OCI-LY3 (cell line): ENCODE results near the gene AGAP1.

Experiments
- EZH2phosphoT487 ChIP-seq: fragments of 200-600 bp; shearing (Covaris generic); IDR thresholded peaks from 2 replicates; pipeline ENCODE4 v1.6.1; 2018; ENCODE audit warnings: antibody characterized with exemption, mixed run types, low read depth
- TF ChIP-seq, protein P1 (sequence below): fragments of 200-600, 300-600 bp; sonication (generic); IDR thresholded peaks from 2 replicates; pipeline ENCODE4 v1.5.1; 2014; ENCODE audit warnings: antibody characterized with exemption, low read length, low read depth

DNA sequence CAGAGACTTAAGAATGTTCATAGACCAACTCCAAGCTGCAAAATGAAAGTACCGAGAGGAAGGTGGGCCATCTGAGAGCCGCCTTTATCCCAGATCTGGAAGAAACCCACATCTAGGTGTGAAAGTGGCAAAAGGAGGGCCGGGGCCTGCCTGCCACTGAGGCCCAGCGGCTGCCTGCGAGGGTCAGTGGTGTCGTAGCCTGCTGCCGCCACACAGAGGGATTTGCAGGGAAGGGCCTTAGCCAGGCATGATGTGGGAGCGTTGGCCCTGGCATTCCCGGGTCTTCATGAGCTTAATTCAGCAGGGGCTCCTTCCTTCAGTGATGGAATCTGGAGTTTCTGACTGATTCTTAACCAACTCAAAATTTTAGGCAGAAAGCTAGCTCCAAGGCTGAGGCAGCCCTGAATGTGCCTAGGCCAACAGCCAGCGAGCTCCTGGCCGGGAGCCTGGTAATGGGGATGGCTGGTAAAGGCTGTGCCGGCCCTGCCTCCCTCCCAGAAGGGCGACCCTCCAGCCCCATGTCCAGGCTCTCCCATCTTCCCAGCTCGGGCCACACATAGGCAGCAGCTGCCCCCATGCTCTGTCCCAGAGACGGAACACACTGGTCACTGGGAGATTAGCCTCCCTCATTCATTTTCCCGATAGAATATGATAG lies 230.1 kb downstream of the AGAP1 start:
- TF ChIP-seq, protein P1, sequence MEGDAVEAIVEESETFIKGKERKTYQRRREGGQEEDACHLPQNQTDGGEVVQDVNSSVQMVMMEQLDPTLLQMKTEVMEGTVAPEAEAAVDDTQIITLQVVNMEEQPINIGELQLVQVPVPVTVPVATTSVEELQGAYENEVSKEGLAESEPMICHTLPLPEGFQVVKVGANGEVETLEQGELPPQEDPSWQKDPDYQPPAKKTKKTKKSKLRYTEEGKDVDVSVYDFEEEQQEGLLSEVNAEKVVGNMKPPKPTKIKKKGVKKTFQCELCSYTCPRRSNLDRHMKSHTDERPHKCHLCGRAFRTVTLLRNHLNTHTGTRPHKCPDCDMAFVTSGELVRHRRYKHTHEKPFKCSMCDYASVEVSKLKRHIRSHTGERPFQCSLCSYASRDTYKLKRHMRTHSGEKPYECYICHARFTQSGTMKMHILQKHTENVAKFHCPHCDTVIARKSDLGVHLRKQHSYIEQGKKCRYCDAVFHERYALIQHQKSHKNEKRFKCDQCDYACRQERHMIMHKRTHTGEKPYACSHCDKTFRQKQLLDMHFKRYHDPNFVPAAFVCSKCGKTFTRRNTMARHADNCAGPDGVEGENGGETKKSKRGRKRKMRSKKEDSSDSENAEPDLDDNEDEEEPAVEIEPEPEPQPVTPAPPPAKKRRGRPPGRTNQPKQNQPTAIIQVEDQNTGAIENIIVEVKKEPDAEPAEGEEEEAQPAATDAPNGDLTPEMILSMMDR, result no peak
- TF ChIP-seq EZH2phosphoT487, result no peak
